ENCODE results near the gene HTR7. TPM values are rescaled to one million over a fixed set of nuclear protein-coding genes. Genes with fewer than 3 reads are reported as not detected.

HTR7 gene
- total RNA-seq, 1 donor = 4.6 TPM

GRCh38 chr10:90790422-90790821 lies 67.4 kb downstream of the HTR7 start:
- no peak for DNase-seq (ENCODE audit: low read depth)
- no peak overlapping the region for H3K4me3 ChIP-seq (ENCODE audit: low read depth, low read length)
- no peak for TF ChIP-seq CTCF (IDR thresholded peaks at IDR 0.05; ENCODE audit: insufficient read depth, low read length)

GRCh38 chr10:90788968-90789367 lies 68.9 kb downstream of the HTR7 start:
- no peak overlapping the region for H3K4me3 ChIP-seq (ENCODE audit: low read depth, low read length)
- no peak for DNase-seq (ENCODE audit: low read depth)
- TF ChIP-seq CTCF (IDR thresholded peaks at IDR 0.05; ENCODE audit: insufficient read depth, low read length) = no peak

- no peak for DNase-seq (ENCODE audit: low read depth)
- no peak overlapping the region for H3K4me3 ChIP-seq (ENCODE audit: low read depth, low read length)
- no peak for TF ChIP-seq CTCF (IDR thresholded peaks at IDR 0.05; ENCODE audit: insufficient read depth, low read length)
Observed at GRCh38 chr10:90788199-90788491, 69.7 kb downstream of the HTR7 start.

- DNase-seq (ENCODE audit: low read depth) = peak; percentile 59
- H3K4me3 ChIP-seq (ENCODE audit: low read depth, low read length) = no peak overlapping the region
- TF ChIP-seq CTCF (IDR thresholded peaks at IDR 0.05; ENCODE audit: insufficient read depth, low read length) = peak; percentile 95
Observed at GRCh38 chr10:90787393-90788198, 70.2 kb downstream of the HTR7 start.

GRCh38 chr10:90785782-90786181 lies 72.1 kb downstream of the HTR7 start:
- no peak for DNase-seq (ENCODE audit: low read depth)
- no peak overlapping the region for H3K4me3 ChIP-seq (ENCODE audit: low read depth, low read length)
- TF ChIP-seq CTCF (IDR thresholded peaks at IDR 0.05; ENCODE audit: insufficient read depth, low read length) = no peak

- TF ChIP-seq CTCF (IDR thresholded peaks at IDR 0.05; ENCODE audit: insufficient read depth, low read length) = no peak
- no peak for DNase-seq (ENCODE audit: low read depth)
- no peak overlapping the region for H3K4me3 ChIP-seq (ENCODE audit: low read depth, low read length)
Observed at GRCh38 chr10:90784771-90785170, 73.1 kb downstream of the HTR7 start.

- DNase-seq (ENCODE audit: low read depth) = no peak
- no peak for TF ChIP-seq CTCF (IDR thresholded peaks at IDR 0.05; ENCODE audit: insufficient read depth, low read length)
- no peak overlapping the region for H3K4me3 ChIP-seq (ENCODE audit: low read depth, low read length)
Observed at GRCh38 chr10:90780488-90780887, 77.4 kb downstream of the HTR7 start.
